GM13976 (cell line): ENCODE results near the gene ACVR1.
A peak's percentile ranks its signal among the peaks of the same experiment; 100 is the strongest.

ENCODE experiments used
- DNase-seq: peaks from one replicate; pipeline ENCODE4 v3.0.0; 2012; ENCODE audit warnings: low spot score
- CTCF ChIP-seq: IDR thresholded peaks from 2 replicates; pipeline ENCODE4 v1.5.1; 2012; ENCODE audit warnings: borderline replicate concordance, mild to moderate bottlenecking; ENCODE audit not compliant: insufficient read depth; ENCODE audit errors: extremely low read depth, missing control alignments, control extremely low read depth
- in situ Hi-C: fragments of 300-500 bp; cut with MboI; formaldehyde crosslinking; loops from one replicate; pipeline ENCODE4 v1.12.0; 2022; ENCODE audit warnings: low sequenced_read_pairs, mixed read lengths, inconsistent platforms; ENCODE audit not compliant: unreplicated experiment

Gene ACVR1

GRCh38 chr2:157897106-157897971 lies 21.2 kb upstream of the ACVR1 start:
- no peak for TF ChIP-seq CTCF
- in situ Hi-C loops, result no loop called here
- peak; percentile 45 for DNase-seq

GRCh38 chr2:157895531-157895930 lies 19.4 kb upstream of the ACVR1 start:
- TF ChIP-seq CTCF, result no peak
- DNase-seq, result no peak
- in situ Hi-C loops, result no loop called here

GRCh38 chr2:157894694-157895435 lies 18.7 kb upstream of the ACVR1 start:
- DNase-seq, result no peak
- TF ChIP-seq CTCF, result no peak
- in situ Hi-C loops, result no loop called here

- DNase-seq, result no peak
- no peak for TF ChIP-seq CTCF
- in situ Hi-C loops, result no loop called here
Measured at GRCh38 chr2:157893611-157894010, 17.5 kb upstream of the ACVR1 start.

GRCh38 chr2:157891643-157892041 lies 15.5 kb upstream of the ACVR1 start:
- no peak for TF ChIP-seq CTCF
- no peak for DNase-seq
- in situ Hi-C loops, result no loop called here

- in situ Hi-C loops, result no loop called here
- no peak for DNase-seq
- TF ChIP-seq CTCF, result no peak
Measured at GRCh38 chr2:157890969-157891642, 15.0 kb upstream of the ACVR1 start.
